ENCODE results near the gene CCBE1.
"Not testable (repeated sequence)": the region's sequence is repeated elsewhere in the genome, so short reads cannot be mapped to it uniquely, and the experiment has no call there.

The CCBE1 gene

DNA sequence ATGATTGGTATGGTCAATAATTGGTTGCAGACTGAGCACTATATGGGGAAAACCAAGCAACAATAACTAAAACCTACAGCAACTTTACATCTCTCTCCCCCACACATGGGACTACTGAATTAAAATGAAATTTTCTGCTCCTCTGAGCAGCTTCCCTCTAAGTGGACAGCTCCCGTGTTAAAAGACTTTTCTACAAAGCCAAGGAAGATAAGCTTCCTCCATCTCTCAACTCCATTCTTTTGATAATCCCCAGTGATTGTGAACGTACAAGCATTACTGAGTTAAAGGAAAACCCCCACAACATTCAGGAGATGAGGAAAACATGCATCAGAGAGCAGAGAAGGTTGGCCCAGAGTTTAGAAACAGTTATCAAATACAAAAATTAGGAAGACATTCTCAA, 21.9 kb downstream of the CCBE1 start:
- DNase-seq: no peak

DNA sequence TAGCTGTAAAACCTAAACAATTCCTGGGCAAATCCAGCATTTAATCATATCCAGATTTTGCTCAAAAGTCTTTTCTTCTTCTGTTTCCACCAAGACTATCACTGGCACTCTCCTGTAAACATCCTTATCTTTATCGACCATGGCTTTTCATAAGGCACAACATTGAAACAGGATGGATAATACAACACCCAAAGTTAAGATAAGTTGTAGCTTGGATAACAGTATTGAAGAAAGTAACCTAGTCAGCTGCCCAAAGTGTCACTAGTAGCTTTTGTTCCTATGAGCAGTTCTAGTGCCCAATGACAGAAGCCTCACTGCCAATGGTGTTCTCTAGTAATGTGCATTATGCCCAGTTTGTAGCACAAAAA, 22.3 kb downstream of the CCBE1 start:
- no peak for DNase-seq

DNA sequence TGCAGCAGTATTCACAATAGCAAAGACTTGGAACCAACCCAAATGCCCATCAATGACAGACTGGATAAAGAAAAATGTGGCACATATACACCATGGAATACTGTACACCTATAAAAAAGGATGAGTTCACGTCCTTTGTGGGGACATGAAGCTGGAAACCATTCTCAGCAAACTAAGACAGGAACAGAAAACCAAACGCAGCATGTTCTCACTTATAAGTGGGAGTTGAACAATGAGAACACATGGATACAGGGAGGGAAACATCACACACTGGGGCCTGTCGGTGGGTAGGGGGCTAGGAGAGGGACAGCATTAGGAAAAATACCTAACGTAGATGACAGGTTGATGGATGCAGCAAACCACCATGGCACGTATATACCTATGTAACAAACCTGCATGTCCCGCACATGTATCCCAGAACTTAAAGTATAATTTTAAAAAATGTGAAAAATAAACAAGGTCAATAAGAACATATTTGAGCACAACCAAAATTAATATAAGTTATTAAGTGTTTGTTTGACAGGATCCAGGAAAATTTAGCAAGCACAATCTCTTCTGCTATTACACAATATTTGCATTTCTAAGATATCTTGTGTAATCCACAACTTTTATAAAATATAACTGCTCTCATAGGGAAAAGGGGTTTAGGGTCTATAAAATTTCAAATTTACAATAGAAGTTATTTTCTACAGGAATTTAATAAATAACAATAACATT, 22.9 kb downstream of the CCBE1 start:
- no peak for DNase-seq

DNA sequence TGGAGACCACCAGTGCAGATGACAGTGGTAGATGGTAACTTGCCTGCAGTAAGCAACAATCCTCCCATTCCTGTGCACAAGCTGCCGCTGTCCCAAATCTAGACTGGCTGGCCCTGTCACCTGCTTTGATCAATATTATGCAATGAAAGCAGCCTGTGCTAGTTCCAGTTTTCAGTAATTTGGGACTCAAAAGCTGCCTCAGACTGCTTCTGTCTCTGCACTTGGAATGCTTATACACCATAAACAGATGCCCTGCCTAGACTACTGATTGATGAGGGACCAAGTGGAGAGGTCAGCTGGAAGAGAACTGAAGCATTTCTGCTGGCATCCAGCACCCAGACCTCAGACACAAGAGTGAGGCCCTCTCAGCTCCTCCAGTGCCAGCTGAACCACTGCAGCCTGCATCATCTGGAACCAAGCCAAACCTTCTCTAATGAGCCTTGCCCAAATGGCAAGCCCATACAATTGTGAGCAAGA, 24.9 kb downstream of the CCBE1 start:
- peak; percentile 7 for DNase-seq

DNA sequence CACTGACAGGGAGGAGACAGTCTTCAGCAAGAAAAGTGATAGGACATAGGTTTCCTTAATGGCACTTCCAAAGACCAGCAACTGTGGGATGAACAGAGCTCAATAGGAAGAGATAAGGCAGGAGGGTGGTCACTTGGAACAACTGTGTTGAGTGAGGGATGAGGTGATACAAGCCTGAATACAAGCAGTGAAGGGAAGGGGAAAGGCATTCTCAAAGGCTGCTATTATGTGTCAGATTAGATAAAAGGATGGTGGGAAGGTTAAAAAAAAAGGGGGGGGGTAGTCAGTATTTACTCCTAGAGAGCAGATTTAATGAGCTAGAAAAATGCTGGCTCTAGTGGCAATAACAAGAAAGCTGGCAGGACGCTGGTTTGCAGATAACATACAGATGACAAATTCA, 25.7 kb downstream of the CCBE1 start:
- no peak for DNase-seq

DNA sequence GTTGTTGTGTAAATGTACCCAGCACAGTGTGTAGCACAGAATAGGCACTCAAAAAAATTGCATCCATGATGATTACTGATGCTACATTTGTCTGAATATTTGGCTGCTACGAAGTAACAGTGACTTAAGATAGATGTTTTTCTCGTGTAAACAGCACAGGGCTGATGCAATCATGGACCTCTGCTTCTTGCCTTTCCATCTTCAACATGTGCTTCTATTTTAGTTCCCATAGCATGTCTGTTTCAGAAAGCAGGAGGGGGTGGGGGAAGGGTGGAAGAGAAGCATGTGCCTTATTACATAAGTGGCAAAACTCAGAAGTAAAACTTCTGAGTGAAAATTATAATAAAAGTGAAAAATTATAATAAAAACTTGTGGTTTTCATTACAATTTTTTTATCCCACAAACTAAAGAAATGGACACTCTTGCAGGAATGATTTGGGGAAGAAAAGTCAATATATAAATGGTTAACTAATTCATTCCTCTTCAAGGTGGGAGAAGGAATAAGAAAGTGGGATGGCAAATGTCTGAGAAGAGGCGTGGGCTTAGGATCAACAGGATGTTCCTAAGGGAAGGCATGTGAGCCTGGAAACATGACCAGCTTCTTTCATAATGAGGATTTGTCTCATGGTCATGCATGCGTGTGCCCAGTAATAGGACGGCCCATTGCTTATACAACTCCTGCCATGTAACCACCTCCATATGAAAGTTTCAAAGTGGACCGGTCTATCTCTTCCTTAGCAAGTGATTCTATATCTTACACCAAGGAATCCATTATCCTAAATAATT, 27.2 kb downstream of the CCBE1 start:
- no peak for DNase-seq

DNA sequence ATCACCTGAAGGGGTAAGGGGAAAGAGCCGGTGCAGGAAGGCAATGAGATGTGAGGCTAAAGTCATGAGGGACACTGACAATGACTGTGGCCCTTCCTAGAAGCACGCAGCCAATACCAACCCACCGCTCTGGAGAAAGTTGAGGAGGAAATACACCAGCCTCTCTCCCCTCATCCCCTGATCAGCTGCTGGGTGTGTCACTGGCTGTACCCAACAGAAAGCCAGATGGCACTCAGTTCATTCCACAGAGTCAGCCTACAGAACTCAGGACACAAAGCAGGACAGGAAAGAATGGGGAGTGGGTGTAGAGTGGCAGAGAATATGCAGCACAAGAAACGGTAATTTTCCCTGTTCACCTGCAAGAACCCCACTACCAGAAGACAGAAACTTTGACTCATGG, 29.7 kb downstream of the CCBE1 start:
- no peak for DNase-seq

DNA sequence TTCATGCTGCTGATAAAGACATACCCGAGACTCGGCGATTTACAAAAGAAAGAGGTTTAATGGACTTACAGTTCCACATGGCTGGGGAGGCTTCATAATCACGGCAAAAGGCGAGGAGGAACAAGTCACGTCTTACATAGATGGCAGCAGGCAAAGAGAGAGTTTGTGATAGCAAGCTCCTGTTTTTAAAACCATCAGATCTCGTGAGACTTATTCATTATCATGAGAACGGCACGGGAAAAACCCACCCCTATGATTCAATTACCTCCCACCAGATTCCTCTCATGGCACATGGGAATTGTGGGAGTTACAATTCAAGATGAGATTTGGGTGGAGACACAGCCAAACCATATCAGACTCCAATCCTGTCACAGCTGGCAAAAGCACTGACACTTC, 31.2 kb downstream of the CCBE1 start:
- not testable (repeated sequence) for DNase-seq

DNA sequence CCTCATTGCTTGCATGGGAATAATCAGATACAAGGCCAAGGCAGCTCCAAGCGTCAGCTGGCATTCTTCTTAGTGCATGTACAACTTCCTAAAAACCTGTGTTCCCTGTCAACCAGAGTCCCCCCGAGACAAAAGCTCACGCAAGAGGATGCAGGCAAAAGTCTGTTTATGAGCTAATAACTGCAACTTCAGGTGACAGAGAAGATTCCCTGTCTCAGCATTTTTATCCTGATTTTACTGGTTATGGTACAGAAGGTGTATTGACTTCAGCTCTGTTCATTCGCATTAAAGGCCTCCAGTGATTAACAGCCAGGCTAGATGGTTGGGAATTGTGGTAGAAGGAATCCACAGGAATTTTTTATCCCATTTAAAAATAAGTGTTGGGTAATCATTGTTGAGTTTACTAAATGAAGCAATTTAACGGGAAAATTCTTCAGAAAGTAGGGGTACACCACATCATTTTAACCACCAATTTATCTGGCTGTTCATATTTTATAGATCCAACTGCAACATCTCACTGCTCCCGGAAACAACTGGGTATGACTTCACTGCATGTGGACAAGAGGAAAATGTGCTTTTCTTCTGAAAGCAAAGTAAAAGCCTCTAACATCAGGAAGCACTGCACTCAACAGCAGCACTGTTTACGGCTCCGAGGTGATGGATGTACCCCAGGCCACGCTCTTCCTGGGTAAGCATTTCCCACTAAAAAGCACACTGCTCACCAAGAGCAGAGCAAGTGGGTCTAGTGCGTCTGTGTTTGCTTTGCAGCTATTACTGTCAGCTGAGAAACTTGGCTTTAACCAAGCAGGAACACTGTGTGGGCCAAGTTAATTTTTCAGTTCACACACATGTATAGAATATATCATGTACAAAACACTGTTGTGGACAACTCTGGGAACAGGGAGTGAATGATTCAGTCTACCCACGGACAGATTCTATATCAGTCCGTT, 31.9 kb downstream of the CCBE1 start:
- DNase-seq: no peak

DNA sequence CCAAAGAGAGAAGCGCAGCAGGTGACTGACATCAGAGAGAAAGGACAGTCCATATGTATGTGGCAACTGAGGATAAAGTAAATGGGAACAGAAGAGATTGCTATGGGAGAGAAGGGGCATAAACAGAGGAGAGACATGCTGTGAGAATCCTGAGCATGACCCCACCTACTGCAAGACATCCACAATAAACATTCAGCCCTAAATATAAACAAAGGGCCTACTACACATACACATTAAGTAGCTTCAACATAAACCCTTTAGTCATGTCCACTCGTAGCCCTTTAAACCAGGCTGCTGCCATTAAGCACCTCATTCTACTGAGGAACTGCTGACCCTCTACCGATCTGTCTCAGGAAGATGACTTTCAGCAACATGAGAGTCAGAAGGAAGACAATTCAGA, 32.9 kb downstream of the CCBE1 start:
- no peak for DNase-seq

DNA sequence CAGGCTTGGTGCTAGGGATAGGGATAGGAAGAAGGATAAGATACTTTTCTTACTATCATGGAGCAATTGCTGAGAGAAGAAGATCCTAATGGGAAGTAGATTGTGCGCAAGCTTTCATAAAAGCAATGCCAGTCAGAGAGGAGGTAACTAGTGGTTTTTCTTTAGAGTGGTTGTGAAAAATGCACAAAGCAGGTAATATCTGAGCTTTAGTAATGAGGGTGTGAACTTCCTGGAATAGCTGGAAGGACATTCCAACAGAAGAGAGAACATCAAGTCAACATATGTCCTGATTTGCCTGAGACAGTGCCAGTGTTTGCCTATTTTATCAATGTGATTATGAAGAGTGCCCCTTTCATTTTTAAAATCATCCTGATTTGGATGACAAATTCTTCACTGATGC, 34.1 kb downstream of the CCBE1 start:
- no peak for DNase-seq

DNA sequence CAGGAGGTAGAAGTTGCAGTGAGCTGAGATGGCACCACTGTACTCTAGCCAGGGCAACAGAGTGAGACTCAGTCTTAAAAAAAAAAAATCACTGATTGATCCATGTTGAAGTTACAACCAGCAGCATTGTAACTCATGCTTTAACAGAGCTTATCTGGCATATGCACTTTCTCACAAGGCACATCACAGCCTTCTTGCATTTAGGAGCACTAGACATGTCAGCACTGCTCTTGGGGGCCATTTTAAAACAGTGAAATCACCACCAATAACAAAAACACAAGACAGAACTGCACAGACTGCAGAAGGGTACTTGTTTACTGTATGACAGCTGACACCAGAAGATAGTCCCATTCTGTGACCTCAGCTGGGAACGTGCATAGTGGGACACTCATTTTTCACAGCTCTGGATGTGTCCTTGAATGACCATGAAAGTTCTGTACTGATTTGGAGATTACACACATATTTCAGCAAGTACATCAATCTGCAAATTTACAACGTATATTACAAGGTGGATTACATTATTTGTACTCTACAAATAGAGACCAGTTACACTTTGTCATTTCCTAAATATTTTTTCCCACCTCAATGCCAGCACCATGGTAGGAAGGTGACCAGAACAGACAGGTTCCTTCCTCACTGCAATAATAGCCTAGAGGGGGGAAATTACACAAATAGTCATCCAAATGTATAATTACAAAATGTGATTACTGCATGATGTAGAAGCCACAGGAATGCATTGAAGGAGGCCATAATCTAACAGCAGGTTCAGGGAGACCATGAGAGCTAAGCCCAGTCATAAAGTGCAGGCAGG, 35.1 kb downstream of the CCBE1 start:
- DNase-seq: no peak

DNA sequence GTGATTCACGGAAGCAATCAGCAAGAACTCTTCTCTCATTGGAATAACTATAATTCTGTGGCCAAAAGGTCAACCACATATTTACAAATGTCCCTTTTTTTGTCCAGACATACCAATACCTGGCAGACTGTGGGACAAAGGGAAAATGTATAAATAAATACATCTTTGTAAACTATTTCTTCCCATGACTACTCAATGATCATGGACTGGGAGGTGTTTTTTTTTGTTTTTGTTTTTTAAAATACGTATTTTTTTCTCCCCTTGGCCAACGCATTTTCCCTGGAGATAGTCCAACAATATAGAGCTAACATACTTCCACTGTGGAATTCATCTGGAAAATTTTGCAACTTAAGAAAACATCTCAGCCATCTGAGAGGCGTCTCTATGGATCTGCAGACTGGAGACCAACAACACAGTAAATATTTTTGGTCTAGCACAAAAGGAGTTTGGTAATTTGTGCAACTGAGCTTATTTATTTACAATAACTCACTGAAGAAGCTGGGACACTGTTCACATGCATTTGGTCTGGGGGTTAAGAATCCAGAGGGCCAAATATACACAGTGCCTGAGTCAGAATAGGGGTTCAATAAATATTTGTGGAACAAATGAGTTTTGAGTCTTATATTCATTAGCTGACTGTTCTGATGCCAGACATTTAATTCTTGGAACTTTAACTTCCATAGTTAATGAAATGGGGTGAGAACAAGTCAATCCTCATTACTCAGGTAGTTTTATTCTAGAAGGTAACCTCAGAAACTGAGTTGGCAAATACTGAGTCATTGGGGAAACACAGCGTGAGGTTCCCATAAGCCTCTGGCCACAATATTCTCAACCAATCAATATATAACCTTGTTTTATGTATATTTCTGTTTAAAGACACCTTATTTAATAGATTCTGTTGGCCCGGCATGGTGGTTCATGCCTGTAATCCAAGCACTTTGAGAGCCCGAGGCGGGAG, 36.2 kb downstream of the CCBE1 start:
- no peak for DNase-seq

DNA sequence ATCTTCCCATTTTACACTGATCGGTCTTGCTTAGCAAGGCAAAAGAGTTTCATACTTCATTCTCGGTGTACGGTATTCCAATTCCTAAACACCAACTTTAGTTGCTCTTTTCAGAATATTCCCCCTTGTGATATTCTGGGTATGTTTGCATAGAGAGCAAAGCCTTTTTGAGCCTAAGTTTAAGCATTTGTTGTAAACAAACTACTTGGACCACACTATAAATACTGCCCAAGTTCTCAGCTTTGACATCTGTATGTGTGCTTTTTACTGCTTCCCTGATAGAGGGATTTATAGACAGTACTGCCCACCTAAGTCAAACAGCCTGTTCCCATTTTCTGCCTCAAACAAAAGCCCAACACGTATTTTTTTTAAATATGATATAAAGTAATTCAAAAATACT, 36.9 kb downstream of the CCBE1 start:
- no peak for DNase-seq

DNA sequence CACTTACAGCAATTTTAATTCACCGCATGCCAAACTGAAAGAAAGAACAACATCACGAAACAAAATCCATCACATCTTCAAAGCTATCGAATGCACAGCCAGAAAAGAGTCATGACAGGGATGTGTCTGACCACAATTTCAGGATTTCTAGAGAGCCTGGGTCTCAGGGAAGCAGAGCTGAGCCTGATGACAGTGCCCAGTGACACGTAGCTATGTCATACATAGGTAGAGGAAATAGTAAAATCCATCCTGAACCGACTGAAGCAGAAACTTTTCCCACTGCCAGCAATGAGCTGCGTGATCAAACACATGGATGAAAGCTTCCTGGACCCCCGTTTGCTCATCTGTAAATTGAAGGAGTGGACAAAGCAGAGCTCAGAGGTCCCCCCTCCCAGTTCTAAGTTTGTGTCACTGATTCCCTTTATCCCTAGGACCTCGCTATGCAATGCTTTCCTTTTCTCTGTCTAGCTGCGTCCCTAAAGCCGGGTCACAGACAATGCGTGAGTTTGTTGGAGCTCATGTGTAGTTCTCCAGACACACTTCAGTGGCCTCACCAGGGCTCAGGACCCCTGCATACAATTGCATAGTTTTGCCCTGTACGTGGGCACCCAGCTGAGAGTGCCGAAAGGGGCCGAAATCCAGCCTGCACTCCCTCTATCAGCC, 37.6 kb downstream of the CCBE1 start:
- DNase-seq: no peak

DNA sequence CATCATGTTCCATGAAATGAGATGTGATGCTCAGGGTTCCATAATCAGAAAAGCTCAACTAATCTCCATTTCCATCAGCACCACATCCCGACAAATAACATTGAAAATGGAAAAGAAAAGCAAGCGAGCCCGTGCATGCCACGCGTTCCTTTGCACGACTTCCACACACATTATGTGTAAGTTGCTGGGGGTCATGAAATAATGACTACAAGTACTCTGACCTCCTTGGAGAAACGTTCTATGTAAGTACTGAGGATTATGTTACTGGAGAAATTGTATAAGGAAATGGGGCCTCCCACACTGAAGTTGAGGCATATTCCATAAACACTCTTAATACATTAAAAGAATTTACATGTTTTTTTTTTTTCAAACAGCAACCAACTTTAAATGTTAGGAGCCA, 38.3 kb downstream of the CCBE1 start:
- DNase-seq: no peak

DNA sequence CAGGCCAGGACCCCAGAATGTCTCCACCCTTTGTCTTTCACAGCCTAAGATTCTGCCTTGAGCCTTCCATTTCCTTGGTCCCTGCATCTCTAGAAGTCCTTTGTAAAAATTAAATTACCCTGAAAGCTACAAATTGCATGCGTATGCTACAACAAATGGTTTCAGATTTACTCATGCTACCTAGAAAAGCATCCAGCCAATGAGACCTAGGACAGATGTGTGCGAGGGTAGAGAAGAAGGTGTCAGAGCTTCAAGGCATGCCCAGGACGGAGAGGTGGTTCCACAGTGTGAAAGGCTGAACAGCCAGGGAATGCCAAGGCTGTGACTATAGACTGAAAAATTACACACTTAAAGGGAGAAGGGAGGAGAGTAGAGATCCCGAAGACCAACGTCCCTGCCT, 40.2 kb downstream of the CCBE1 start:
- no peak for DNase-seq

DNA sequence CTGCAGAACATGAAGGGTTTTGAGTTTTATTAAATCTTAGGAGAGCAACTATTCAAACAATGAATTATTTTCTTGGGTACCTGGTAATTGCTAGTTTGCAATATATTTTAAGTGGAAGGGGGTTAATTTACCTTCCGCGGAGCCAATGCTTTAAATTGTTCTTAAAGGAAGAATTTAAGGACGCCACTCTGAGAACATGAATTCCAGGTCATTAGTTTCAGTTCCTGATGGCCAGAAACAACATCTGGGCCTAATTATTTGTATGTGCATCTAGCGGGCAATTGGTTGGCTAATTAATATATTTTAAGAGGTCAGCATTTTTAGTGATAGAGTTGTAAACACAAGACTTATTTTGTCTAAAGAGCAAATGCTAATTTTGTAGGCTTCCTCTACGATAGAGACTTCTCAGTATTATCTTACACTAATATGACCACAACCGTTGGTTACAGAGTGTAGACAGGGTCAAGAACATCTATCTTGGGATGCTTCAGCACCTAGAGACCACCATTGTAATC, 40.8 kb downstream of the CCBE1 start:
- DNase-seq: no peak

DNA sequence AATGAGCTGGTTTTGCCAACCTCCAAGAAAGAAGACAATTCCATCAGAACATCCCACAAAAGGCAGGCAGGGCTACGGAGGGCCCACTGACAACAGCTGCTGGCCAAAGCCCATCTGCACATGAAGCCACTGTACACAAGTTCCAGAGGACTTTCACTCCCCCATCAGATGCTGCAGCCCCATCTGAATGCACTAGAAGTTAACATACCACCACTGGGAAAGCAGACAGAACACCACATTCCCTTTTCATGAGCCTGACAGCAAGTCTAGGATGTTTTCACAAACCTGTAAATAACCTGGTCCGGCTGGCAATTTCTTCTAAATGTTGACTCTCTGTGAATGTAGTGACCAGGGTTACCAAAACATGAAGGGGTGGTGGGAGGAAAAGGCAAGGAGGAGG, 41.5 kb downstream of the CCBE1 start:
- DNase-seq: no peak

DNA sequence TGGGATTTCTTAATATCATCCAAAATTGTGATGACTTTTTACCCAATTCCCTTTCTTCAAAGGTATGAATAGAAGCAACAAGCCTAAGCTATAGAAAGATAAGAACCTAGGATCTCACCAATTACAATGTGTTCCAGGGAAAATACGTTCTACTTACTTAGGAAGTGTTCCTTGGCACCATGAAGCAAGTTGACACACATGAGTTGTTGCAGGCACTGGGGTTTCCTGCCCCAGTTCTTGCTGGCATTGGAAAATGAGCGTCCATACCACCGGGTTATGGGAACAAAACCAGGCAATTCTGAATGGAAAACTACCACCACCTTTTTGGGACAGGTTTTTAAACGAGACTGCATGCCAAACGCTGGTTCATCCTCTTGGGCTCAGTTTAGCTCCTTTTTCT, 46.2 kb downstream of the CCBE1 start:
- DNase-seq: no peak
